ENCODE measurements around the gene SRPRB. TPM values are rescaled to one million over a fixed set of nuclear protein-coding genes. Genes with fewer than 3 reads are reported as not detected.

SRPRB gene
- polyA plus RNA-seq, 1 of the 3 experiments (the other 2 are of a cell fraction), result 54.3 TPM

DNA sequence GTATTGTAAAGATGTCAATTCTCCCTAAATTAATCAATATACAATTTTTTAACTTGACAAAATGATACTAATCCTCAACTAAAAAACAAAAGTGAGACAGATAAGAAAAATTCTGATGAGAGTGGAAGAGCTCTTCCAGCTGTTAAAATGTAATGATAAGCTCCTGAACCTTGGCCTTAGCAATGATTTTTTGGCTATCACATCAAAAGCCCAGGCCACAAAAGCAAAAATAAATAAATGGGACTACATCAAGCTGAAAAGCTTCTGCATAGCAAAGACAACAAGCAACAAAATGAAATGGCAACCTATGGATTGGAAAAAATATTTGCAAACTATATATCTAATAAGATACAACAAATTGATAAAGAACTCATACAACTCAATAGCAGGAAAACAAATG lies 24.0 kb upstream of the SRPRB start:
- Histone ChIP-seq H3K79me2 (ENCODE audit: insufficient read depth) (no peaks in the 10 kb centered on the region), H3K9me3 (no peaks in the 10 kb centered on the region), H3K4me1 (ENCODE audit: control insufficient read depth in 1 of 2, insufficient read depth in 2 of 2, low read depth in 1 of 2, low read length in 1 of 2) (no peaks in the 10 kb centered on the region), H3K36me3 (replicated peaks in 1 of 2; ENCODE audit: control insufficient read depth in 1 of 2, insufficient read depth in 2 of 2, low read length in 1 of 2) (no peaks in the 10 kb centered on the region), H3K9ac (no peak overlapping the region), H3K4me3 (ENCODE audit: low read depth in 2 of 2, low read length in 1 of 2) (no peak overlapping the region), H4K20me1 (ENCODE audit: insufficient read depth) (no peaks in the 10 kb centered on the region), H3F3A (replicated peaks; ENCODE audit: insufficient read depth) (no peaks in the 10 kb centered on the region), H2AFZ (ENCODE audit: low read depth) (no peak overlapping the region), H3K27me3 (ENCODE audit: insufficient read depth) (no peaks in the 10 kb centered on the region), H3K27ac (ENCODE audit: low read depth in 2 of 2, low read length in 1 of 2) (no peak overlapping the region), H3K4me2 (no peak overlapping the region), H3K9me2 (no peaks in the 10 kb centered on the region)
- TF ChIP-seq EP300 (IDR thresholded peaks at IDR 0.05; ENCODE audit: borderline replicate concordance in 1 of 2, low read depth in 1 of 2, low read length in 1 of 2) (no peak), MXI1 (IDR thresholded peaks at IDR 0.05; ENCODE audit: low read depth, low read length) (no peak), FOSL2 (IDR thresholded peaks at IDR 0.05; ENCODE audit: borderline replicate concordance, low read depth) (no peak), NRF1 (IDR thresholded peaks at IDR 0.05; ENCODE audit: low read depth, low read length) (no peak), TAF1 (IDR thresholded peaks at IDR 0.05; ENCODE audit: borderline replicate concordance, low read depth, low read length) (no peak), FOXM1 (IDR thresholded peaks at IDR 0.05; ENCODE audit: low read depth) (no peak), SMC3 (IDR thresholded peaks at IDR 0.05; ENCODE audit: low read depth, low read length) (no peak), JUND (IDR thresholded peaks at IDR 0.05) (no peak), RXRA (IDR thresholded peaks at IDR 0.05; ENCODE audit: borderline replicate concordance, low read depth) (no peak), GABPA (IDR thresholded peaks at IDR 0.05; ENCODE audit: low read depth) (no peak)
- TF ChIP-seq, protein P1, sequence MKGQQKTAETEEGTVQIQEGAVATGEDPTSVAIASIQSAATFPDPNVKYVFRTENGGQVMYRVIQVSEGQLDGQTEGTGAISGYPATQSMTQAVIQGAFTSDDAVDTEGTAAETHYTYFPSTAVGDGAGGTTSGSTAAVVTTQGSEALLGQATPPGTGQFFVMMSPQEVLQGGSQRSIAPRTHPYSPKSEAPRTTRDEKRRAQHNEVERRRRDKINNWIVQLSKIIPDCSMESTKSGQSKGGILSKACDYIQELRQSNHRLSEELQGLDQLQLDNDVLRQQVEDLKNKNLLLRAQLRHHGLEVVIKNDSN (IDR thresholded peaks at IDR 0.05; ENCODE audit: borderline replicate concordance, low read depth), result no peak
- TF ChIP-seq, protein P2, sequence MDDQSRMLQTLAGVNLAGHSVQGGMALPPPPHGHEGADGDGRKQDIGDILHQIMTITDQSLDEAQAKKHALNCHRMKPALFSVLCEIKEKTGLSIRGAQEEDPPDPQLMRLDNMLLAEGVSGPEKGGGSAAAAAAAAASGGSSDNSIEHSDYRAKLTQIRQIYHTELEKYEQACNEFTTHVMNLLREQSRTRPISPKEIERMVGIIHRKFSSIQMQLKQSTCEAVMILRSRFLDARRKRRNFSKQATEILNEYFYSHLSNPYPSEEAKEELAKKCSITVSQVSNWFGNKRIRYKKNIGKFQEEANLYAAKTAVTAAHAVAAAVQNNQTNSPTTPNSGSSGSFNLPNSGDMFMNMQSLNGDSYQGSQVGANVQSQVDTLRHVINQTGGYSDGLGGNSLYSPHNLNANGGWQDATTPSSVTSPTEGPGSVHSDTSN (IDR thresholded peaks at IDR 0.05), result no peak
- TF ChIP-seq, protein P3, sequence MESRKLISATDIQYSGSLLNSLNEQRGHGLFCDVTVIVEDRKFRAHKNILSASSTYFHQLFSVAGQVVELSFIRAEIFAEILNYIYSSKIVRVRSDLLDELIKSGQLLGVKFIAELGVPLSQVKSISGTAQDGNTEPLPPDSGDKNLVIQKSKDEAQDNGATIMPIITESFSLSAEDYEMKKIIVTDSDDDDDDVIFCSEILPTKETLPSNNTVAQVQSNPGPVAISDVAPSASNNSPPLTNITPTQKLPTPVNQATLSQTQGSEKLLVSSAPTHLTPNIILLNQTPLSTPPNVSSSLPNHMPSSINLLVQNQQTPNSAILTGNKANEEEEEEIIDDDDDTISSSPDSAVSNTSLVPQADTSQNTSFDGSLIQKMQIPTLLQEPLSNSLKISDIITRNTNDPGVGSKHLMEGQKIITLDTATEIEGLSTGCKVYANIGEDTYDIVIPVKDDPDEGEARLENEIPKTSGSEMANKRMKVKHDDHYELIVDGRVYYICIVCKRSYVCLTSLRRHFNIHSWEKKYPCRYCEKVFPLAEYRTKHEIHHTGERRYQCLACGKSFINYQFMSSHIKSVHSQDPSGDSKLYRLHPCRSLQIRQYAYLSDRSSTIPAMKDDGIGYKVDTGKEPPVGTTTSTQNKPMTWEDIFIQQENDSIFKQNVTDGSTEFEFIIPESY (IDR thresholded peaks at IDR 0.05; ENCODE audit: borderline replicate concordance, low read depth), result no peak
- ChIA-PET CTCF (no interaction called here), POLR2A (no interaction called here)
- no peak for DNase-seq

DNA sequence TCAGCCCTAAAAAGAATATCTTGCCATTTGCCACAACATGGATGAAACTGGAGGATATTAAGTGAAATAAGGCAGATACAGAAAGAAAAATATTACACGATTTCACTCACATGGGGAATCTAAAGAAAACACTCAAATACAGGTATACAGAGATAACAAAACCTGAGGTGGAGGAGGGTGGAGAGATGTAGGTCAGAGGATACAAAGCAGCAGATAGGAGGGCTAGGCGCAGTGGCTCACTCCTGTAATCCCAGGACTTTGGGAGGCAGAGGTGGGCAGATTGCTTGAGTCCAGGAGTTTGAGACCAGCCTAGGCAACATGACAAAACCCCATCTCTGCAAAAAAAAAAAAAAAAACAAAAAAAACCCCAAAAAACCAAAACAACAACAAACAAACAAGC lies 23.2 kb upstream of the SRPRB start:
- ChIA-PET POLR2A (no interaction called here), CTCF (no interaction called here)
- Histone ChIP-seq H3K36me3 (replicated peaks in 1 of 2; ENCODE audit: control insufficient read depth in 1 of 2, insufficient read depth in 2 of 2, low read length in 1 of 2) (no peaks in the 10 kb centered on the region), H3K4me3 (ENCODE audit: low read depth in 2 of 2, low read length in 1 of 2) (no peak overlapping the region), H2AFZ (ENCODE audit: low read depth) (no peak overlapping the region), H3K4me2 (no peak overlapping the region), H3K9ac (no peak overlapping the region), H3K4me1 (ENCODE audit: control insufficient read depth in 1 of 2, insufficient read depth in 2 of 2, low read depth in 1 of 2, low read length in 1 of 2) (no peaks in the 10 kb centered on the region), H3K79me2 (ENCODE audit: insufficient read depth) (no peaks in the 10 kb centered on the region), H3K27me3 (ENCODE audit: insufficient read depth) (no peaks in the 10 kb centered on the region), H3F3A (replicated peaks; ENCODE audit: insufficient read depth) (no peaks in the 10 kb centered on the region), H4K20me1 (ENCODE audit: insufficient read depth) (no peaks in the 10 kb centered on the region), H3K9me3 (no peaks in the 10 kb centered on the region), H3K27ac (ENCODE audit: low read depth in 2 of 2, low read length in 1 of 2) (no peak overlapping the region), H3K9me2 (no peaks in the 10 kb centered on the region)
- WGBS (ENCODE audit: low lambda C conversion rate), result 28% methylated on average over 2 of the region's 2 CpGs
- no peak for TF ChIP-seq RFX5 (IDR thresholded peaks at IDR 0.05; ENCODE audit: low read length)
- no peak for DNase-seq

Measured in SK-N-SH (cell line).